Fibroblast of lung (primary cell): Measurements from ENCODE around the gene ZDHHC16. TPM values are rescaled to one million over a fixed set of nuclear protein-coding genes. Genes with fewer than 3 reads are reported as not detected.

Source experiments
- DNase-seq, 2 donors: peaks; one replicate each; pipeline versions ENCODE4 v3.0.0 to v3.0.0-alpha.2; 2010; ENCODE audit warnings: low read depth in 2 of 2
- H2AFZ ChIP-seq: 2 replicates; pipeline ENCODE4 v1.5.1; 2012; ENCODE audit warnings: low read length, control low read depth, inconsistent platforms
- H3K27ac ChIP-seq: 2 replicates; pipeline ENCODE4 v1.5.1; 2011; ENCODE audit warnings: low read length, control low read depth; ENCODE audit not compliant: insufficient read depth
- H3K27me3 ChIP-seq: 2 replicates; pipeline ENCODE4 v1.5.1; 2011; ENCODE audit warnings: mild to moderate bottlenecking, low read length; ENCODE audit not compliant: control insufficient read depth, insufficient read depth
- H3K36me3 ChIP-seq: 2 replicates; pipeline ENCODE4 v1.5.1; 2011; ENCODE audit warnings: low read length; ENCODE audit not compliant: control insufficient read depth, insufficient read depth
- H3K4me1 ChIP-seq: 2 replicates; pipeline ENCODE4 v1.5.1; 2011; ENCODE audit warnings: low read length; ENCODE audit not compliant: control insufficient read depth, insufficient read depth; ENCODE audit errors: extremely low read depth
- H3K4me2 ChIP-seq: 2 replicates; pipeline ENCODE4 v1.5.1; 2011; ENCODE audit warnings: low read length, control low read depth; ENCODE audit not compliant: insufficient read depth; ENCODE audit errors: extremely low read depth
- H3K4me3 ChIP-seq, 4 experiments: fragments of 200-600 bp in 1 of 4; sonication (generic) in 1 of 4; replicated peaks in 1 of 4; 2 replicates each; pipeline ENCODE4 v1.5.1; 2011 to 2016; ENCODE audit warnings: low read length in 4 of 4, low read depth in 3 of 4, mild to moderate bottlenecking in 3 of 4, control low read depth in 2 of 4, inconsistent platforms in 1 of 4, mixed read lengths in 1 of 4; ENCODE audit not compliant: insufficient read depth in 1 of 4; ENCODE audit errors: control extremely low read depth in 1 of 4
- H3K79me2 ChIP-seq: 2 replicates; pipeline ENCODE4 v1.5.1; 2012; ENCODE audit warnings: mild to moderate bottlenecking, low read length, inconsistent platforms; ENCODE audit not compliant: control insufficient read depth, insufficient read depth
- H3K9ac ChIP-seq: 2 replicates; pipeline ENCODE4 v1.5.1; 2011; ENCODE audit warnings: mild to moderate bottlenecking, low read length, control low read depth; ENCODE audit not compliant: insufficient read depth
- H3K9me3 ChIP-seq: 2 replicates; pipeline ENCODE4 v1.5.1; 2012; ENCODE audit warnings: low read depth, low read length; ENCODE audit not compliant: control insufficient read depth, insufficient read depth
- H4K20me1 ChIP-seq: 2 replicates; pipeline ENCODE4 v1.5.1; 2011; ENCODE audit warnings: low read length; ENCODE audit not compliant: control insufficient read depth, insufficient read depth; ENCODE audit errors: extremely low read depth
- EZH2 ChIP-seq: IDR thresholded peaks from 2 replicates; pipeline ENCODE4 v1.5.1; 2012; ENCODE audit warnings: low read length, control low read depth, mild to moderate bottlenecking; ENCODE audit errors: missing control alignments
- polyA plus RNA-seq, 2 donors: library from polyadenylated mRNA; depleted of rRNA in 1 of 2; stranded (reverse) in 1 of 2; unstranded in 1 of 2; fragments of >200 nt; gene quantifications; 2 replicates each; pipeline ENCODE4 v1.2.1, GENCODE V29; 2011 to 2012; ENCODE audit warnings: missing spikeins in 1 of 2
- total RNA-seq: library from RNA; depleted of rRNA; stranded (reverse); fragments of >200 nt; gene quantifications from 2 replicates; pipeline ENCODE4 v1.2.1, GENCODE V29; 2014
- TF ChIP-seq, protein P1 (sequence below), 2 donors: IDR thresholded peaks in 1 of 2; conservative IDR thresholded peaks in 1 of 2; 1 replicate in 1 of 2; 2 replicates in 1 of 2; pipeline ENCODE4 v1.5.1; 2011 to 2012; ENCODE audit warnings: low read length in 2 of 2, control low read depth in 1 of 2, inconsistent platforms in 1 of 2, low read depth in 1 of 2, mild to moderate bottlenecking in 1 of 2

ZDHHC16 gene
- total and polyA plus RNA-seq, 2 donors (not counting 1 experiment from before 2014, with no cell fraction given) = 39.3 to 60.2 TPM

DNA sequence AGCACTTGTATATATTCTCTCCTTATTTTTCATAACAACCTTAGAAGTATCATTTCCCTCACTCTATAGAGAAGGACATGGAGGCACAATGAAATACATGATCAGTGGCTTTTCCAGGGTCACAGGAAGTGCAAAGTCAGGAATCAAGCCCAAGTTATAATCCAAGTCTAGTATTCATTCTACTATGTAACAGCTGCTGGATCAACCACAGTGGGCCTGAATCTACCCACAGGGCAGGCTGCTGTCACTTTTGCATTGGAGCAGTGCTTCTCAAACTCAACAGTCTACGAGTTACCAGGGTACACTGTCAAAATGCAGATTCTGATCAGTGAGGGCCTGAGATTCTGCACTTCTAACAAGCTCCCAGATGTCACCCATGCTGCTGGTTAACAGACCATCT, 18.3 kb downstream of the ZDHHC16 start:
- no peak overlapping the region for H2AFZ ChIP-seq
- peaks cover 30% of the 10 kb centered on the region for H3K36me3 ChIP-seq
- H4K20me1 ChIP-seq = no peaks in the 10 kb centered on the region
- no peak overlapping the region for H3K27ac ChIP-seq
- TF ChIP-seq, protein P1, sequence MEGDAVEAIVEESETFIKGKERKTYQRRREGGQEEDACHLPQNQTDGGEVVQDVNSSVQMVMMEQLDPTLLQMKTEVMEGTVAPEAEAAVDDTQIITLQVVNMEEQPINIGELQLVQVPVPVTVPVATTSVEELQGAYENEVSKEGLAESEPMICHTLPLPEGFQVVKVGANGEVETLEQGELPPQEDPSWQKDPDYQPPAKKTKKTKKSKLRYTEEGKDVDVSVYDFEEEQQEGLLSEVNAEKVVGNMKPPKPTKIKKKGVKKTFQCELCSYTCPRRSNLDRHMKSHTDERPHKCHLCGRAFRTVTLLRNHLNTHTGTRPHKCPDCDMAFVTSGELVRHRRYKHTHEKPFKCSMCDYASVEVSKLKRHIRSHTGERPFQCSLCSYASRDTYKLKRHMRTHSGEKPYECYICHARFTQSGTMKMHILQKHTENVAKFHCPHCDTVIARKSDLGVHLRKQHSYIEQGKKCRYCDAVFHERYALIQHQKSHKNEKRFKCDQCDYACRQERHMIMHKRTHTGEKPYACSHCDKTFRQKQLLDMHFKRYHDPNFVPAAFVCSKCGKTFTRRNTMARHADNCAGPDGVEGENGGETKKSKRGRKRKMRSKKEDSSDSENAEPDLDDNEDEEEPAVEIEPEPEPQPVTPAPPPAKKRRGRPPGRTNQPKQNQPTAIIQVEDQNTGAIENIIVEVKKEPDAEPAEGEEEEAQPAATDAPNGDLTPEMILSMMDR (conservative IDR thresholded peaks at IDR 0.05 in 1 of 2, IDR thresholded peaks at IDR 0.05 in 1 of 2; ENCODE audit: low read depth in 1 of 2, low read length in 2 of 2) = no peak
- TF ChIP-seq EZH2 = no peak
- no peak overlapping the region for H3K4me2 ChIP-seq
- no peaks in the 10 kb centered on the region for H3K27me3 ChIP-seq
- no peaks in the 10 kb centered on the region for H3K9me3 ChIP-seq
- no peaks in the 10 kb centered on the region for H3K79me2 ChIP-seq
- no peak for DNase-seq
- H3K9ac ChIP-seq = no peak overlapping the region
- peaks cover 2% of the 10 kb centered on the region for H3K4me1 ChIP-seq
- no peak overlapping the region for H3K4me3 ChIP-seq

DNA sequence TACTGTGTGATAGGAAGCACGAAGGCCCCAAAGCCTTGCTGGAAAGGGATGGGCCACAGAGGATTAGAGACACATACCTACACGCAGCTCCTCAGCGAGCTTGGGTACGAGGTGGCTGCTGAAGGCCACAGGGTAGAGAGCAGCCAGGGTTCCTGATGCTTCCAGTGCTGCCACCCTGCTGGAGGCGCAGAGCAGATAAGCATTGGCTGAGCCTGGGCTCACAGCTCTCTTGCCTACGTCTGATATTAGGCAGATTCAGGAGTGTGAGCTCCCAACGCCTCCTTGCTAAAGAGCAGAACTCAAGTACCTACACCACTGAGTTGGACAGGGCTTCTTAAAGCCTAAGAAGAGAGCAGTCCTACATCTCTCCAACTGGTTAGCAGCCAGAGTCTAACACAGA, 20.0 kb downstream of the ZDHHC16 start:
- no peaks in the 10 kb centered on the region for H3K79me2 ChIP-seq
- no peak overlapping the region for H2AFZ ChIP-seq
- no peak for DNase-seq
- H3K4me3 ChIP-seq = no peak overlapping the region
- TF ChIP-seq, protein P1 (conservative IDR thresholded peaks at IDR 0.05 in 1 of 2, IDR thresholded peaks at IDR 0.05 in 1 of 2; ENCODE audit: low read depth in 1 of 2, low read length in 2 of 2) = no peak
- TF ChIP-seq EZH2 = no peak
- H3K4me1 ChIP-seq = peaks cover 2% of the 10 kb centered on the region
- H3K9ac ChIP-seq = no peak overlapping the region
- no peak overlapping the region for H3K27ac ChIP-seq
- no peaks in the 10 kb centered on the region for H4K20me1 ChIP-seq
- H3K36me3 ChIP-seq = peaks cover 36% of the 10 kb centered on the region
- no peak overlapping the region for H3K4me2 ChIP-seq
- no peaks in the 10 kb centered on the region for H3K27me3 ChIP-seq
- H3K9me3 ChIP-seq = no peaks in the 10 kb centered on the region

DNA sequence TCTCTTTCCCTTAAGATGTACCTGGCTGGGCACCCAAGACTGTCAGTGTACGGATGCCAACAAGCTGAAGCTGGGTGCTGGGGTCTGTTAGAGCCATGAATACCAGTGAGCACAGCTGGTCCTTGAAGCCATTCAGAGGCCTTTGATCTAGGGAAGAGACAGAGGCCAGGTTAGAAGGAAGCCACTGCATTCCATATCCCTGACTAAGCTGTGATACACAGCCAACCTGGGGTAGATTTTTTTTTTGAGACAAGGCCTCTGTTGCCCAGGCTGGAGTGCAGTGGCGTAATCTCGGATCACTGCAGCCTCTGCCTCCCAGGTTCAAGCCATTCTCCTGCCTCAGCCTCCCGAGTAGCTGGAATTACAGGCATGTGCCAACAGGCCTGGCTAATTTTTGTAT, 20.8 kb downstream of the ZDHHC16 start:
- no peak overlapping the region for H3K27ac ChIP-seq
- H3K4me3 ChIP-seq = no peak overlapping the region
- H3K4me2 ChIP-seq = no peak overlapping the region
- peaks cover 2% of the 10 kb centered on the region for H3K4me1 ChIP-seq
- peak in 1 of 2 donors; percentile 62 for DNase-seq
- no peak overlapping the region for H3K9ac ChIP-seq
- H3K9me3 ChIP-seq = no peaks in the 10 kb centered on the region
- H2AFZ ChIP-seq = no peak overlapping the region
- H4K20me1 ChIP-seq = no peaks in the 10 kb centered on the region
- H3K79me2 ChIP-seq = no peaks in the 10 kb centered on the region
- TF ChIP-seq EZH2 = no peak
- TF ChIP-seq, protein P1 (conservative IDR thresholded peaks at IDR 0.05 in 1 of 2, IDR thresholded peaks at IDR 0.05 in 1 of 2; ENCODE audit: low read depth in 1 of 2, low read length in 2 of 2) = no peak
- no peaks in the 10 kb centered on the region for H3K27me3 ChIP-seq
- peaks cover 30% of the 10 kb centered on the region for H3K36me3 ChIP-seq
